ENCODE results near the gene MAPK4.
"Not testable (repeated sequence)": the region's sequence is repeated elsewhere in the genome, so short reads cannot be mapped to it uniquely, and the experiment has no call there.

MAPK4 gene
- total RNA-seq = 0 to 0.32 (median 0) reads per million in 18 experiments

- no peak for DNase-seq
Measured at GRCh38 chr18:50559752-50560680, at the start of gene MAPK4. Gene MAPK4, plus strand, starts transcription at chr18:50560087. Its CDS starts 103,872 bp downstream, at chr18:50663959.

GRCh38 chr18:50517277-50517676 is 42.6 kb upstream of the MAPK4 start:
- not testable (repeated sequence) for DNase-seq

- no peak for DNase-seq
Measured at GRCh38 chr18:50518787-50519546, 40.9 kb upstream of the MAPK4 start.

GRCh38 chr18:50523165-50523564 is 36.7 kb upstream of the MAPK4 start:
- no peak for DNase-seq

GRCh38 chr18:50527636-50528307 is 32.1 kb upstream of the MAPK4 start:
- DNase-seq = no peak

GRCh38 chr18:50528806-50529205 is 31.1 kb upstream of the MAPK4 start:
- no peak for DNase-seq

- not testable (repeated sequence) for DNase-seq
Measured at GRCh38 chr18:50533822-50534221, 26.1 kb upstream of the MAPK4 start.

GRCh38 chr18:50544476-50544875 is 15.4 kb upstream of the MAPK4 start:
- DNase-seq = not testable (repeated sequence)

GRCh38 chr18:50545936-50546335 is 14.0 kb upstream of the MAPK4 start:
- DNase-seq = no peak

GRCh38 chr18:50548160-50548559 is 11.7 kb upstream of the MAPK4 start:
- no peak for DNase-seq

GRCh38 chr18:50551651-50552050 is 8.2 kb upstream of the MAPK4 start:
- not testable (repeated sequence) for DNase-seq

GRCh38 chr18:50558157-50558556 is 1.7 kb upstream of the MAPK4 start:
- DNase-seq = no peak

- no peak for DNase-seq
Measured at GRCh38 chr18:50558948-50559751, 737 bp upstream of the MAPK4 start.

- DNase-seq = no peak
Measured at GRCh38 chr18:50560681-50561629, 1.1 kb downstream of the MAPK4 start.

GRCh38 chr18:50562258-50562657 is 2.4 kb downstream of the MAPK4 start:
- DNase-seq = not testable (repeated sequence)

- DNase-seq = no peak
Measured at GRCh38 chr18:50562686-50563085, 2.8 kb downstream of the MAPK4 start.

GRCh38 chr18:50563376-50563775 is 3.5 kb downstream of the MAPK4 start:
- DNase-seq = no peak

- DNase-seq = no peak
Measured at GRCh38 chr18:50569930-50570329, 10.0 kb downstream of the MAPK4 start.

GRCh38 chr18:50571606-50572005 is 11.7 kb downstream of the MAPK4 start:
- DNase-seq = no peak

GRCh38 chr18:50573196-50573595 is 13.3 kb downstream of the MAPK4 start:
- not testable (repeated sequence) for DNase-seq

- DNase-seq = no peak
Measured at GRCh38 chr18:50573679-50574078, 13.8 kb downstream of the MAPK4 start.
